EH (cell line): ENCODE results near the gene TMUB2.
"Not testable (repeated sequence)": the region's sequence is repeated elsewhere in the genome, so short reads cannot be mapped to it uniquely, and the experiment has no call there.

Experiments used
- DNase-seq: peaks from one replicate; pipeline ENCODE4 v3.0.0-alpha.2; 2015; ENCODE audit warnings: low read depth

Gene TMUB2

DNA sequence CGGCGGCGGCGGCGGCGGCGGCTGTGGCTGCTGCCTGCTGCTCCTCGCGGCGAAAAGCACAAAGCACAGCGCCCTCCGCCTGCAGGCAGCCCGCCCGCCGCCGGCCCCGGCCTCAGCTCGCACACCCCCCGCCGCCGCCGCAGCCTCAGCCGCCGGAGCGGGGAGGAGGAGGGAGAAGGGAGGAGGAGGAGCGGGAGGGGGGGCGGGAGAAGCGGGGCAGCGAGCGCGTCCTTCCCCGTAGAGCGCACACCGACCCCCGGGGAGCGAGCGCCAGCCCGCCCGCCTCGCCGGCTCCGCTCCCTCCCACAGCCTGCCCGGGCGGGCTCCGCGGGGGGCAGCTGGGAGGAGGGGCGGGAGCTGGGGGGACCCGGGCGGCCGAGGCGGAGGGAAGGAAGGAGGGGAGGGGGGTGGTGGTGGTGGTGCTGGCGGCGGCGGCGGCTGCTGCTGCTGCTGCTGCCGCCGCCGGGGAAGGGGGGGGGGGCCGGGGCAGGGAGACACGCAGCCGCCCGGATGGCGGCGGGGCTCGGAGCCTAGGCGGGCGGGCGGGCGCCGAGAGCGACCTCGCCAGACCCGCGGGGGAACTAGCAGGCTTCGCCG, 32.9 kb downstream of the TMUB2 start, which contains the start of gene UBTF:
TSS of gene UBTF (minus strand) at position 60 of the 597 bp plus-strand sequence. CDS start 1,446 bp downstream, outside the sequence.
- peak; percentile 75 for DNase-seq

DNA sequence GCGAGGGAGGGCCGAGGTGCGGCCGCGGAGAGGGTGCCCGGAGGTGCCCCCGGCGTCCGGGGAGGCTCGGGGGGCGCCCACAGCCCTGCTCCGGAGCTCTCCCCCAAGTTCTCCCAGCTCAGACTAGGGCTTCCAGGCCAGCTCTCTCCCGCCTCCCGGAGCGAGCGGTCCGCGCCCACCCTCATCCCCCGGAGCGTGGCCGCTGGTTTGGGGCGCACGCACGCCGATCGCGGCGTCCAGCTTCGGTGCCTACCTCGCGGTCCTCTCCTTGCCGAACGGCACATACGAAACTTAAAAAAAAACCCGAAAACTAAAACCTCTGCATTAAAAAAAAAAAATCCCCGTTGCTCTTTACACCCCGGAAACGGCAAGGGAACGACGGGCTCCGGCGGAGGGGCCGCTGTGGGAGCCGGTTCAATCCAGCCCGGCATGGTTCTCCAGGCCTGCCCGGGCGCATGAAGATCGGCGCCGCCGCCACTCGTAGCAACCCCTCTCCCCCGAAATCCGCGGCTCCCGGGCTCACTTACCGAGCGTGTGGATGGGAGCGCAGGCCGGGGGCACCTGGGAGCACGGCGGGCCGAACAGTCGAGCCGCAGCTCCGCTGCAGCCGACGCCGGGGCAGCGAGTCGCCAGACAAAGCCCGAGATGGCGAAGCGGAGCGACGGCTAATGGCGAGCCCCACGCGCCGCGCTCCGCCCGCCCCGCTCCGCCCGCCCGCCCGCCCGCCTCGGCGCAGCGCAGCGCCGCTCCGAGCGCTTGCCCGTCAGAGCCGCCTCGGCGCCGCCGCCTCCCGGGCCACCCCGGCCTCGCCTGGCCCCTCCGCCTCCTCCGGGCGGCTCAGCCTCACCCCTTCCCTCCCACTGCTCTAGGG, 33.7 kb downstream of the TMUB2 start:
- peak; percentile 53 for DNase-seq

DNA sequence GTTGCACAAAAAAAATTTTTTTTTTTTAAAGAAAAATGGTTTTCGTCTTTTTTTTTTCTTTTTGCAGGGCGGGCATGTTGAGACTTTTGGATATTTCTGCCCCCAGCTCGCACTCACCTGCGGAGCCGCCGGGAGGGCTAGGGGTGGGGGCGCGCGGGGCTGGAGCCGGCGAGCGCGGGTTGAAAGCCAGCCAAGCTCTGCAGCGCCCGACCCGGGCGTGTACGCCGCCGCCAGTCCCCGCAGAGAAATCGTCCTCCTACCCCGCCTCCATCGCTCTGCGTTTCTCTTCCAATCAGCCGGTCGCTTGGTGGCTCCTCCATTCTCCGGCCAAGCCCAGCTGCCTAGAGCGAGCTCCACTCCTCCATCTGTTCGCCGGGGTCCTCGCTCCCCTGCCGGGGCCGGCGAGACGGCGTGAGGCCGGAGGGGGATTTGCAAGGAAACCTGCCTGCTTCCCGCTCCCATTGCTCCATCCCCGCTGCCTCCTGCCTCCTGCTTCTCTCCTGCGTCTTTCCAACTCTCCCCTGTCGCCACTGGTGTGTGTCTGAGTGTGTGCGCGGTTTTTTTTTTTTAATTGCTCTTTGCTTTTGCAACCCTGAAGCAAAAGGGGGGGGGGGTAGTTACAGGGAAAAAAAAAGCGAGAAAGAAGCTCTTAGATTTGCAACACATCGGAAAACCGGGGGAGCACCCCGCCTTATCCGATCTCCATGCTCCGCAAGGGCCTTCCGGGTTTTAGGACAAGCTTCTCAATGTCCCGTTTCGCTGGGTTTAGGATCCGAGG, 34.5 kb downstream of the TMUB2 start:
- DNase-seq: peak; percentile 86

DNA sequence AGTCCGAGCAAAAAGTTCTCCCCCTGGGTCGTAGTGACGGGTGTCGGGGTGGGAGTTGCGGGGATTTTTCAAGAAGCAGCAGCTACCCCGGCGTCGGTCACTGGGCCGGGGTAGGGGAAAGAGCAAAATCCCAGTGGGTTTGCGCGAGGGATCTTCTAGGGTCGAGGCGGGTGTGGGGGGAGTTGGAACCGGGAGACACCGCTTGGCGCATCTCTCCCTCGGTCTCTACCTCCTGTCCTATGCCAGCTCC, 35.0 kb downstream of the TMUB2 start:
- no peak for DNase-seq

DNA sequence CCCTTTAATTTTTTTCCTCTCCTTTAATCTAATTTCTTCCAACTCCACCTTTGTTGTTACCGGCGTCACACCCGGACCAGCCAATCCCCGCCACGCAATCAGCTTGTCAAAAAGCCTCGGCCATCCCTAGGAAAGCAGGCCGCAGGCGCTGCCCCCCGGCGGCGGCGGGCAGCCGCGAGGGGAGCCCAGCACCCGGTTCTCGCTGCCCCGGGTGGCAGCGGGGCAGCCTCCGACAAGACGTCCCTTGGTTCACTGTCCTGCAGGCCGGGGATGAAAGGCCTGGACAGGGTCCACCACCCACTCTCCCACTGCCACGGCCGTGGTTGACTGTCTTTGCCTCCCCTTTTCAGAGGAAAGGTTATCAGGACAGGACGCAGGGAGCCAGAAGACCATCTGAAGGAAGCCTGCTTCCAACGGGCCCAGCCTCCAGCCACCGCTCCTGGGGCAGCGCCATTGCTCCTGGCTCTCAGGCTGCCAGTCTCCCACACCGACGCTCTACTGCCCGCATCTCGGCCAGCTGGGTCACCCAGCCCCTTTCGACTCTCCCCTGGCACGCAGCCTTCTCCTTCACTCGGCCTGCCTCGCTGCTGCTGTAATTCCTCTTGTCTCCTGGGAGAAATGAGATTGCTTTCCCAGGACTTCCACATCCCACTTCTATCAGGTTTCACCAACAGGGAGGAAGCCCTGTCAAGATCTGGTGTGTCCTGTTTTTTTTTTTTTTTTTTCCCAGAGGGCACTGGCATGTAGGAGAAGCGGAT, 35.5 kb downstream of the TMUB2 start:
- DNase-seq: peak; percentile 80

DNA sequence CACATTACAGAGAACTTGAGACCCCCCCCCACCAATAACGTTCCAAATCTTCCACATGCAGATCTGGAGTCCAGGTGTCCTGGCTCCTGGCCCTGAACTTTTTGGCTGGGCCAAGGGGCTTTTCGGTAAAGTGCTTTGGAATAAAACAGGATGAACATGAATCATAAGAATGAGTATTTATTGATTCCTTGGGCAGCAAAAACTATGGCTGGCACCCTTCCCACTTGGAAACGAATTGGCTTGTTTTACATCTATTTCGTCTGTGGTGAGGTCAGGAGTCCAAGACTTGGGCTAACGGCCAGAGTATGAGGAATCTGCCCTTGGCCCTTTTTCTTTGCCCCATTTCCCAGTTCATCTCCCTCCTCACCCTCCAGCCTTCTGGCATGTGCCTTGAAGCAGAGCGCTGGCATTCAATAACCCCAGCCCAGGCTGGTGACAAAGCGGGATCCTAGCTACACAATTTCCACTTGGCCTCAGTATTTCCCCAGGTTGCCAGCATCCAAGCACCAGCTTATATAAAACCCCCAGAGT, 36.8 kb downstream of the TMUB2 start:
- DNase-seq: peak; percentile 46

DNA sequence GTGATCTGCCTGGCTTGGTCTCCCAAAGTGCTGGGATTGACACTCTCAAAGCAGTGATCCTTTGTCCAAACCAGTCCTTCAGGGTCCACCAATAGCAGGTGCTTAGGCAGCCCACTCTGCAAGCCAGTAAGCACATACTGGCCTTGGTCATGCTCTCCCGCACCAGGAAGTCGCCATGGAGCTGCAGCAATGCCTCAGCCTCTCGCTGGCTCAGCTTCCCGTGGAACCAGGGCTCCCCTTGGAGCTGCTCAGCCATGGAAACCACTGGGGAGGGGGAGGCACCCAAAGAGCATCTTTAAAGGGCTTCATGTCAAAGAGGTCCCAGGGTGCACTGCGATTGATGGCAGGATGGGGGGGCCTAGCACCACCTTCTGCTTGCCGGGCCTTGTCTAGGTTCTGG, 42.3 kb downstream of the TMUB2 start:
- no peak for DNase-seq

DNA sequence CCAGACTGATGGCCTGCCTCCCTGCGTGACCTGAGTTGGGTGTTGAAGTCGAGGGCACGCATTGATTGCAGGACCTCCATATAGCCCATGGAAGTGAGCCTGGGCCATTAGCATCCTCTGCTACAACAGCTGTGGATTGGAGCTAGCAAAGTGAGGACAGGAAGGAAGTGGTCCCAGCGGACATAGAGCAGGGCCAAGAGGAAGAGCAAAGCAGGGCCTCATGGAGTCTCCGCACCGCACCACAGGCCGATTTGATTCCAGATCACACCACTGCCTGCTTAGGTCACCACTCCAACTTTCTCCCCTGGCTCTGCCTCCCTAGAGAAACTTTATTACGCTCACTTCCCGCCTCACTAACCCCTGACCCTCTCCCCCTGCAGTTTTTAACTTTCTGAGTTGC, 43.4 kb downstream of the TMUB2 start:
- no peak for DNase-seq

DNA sequence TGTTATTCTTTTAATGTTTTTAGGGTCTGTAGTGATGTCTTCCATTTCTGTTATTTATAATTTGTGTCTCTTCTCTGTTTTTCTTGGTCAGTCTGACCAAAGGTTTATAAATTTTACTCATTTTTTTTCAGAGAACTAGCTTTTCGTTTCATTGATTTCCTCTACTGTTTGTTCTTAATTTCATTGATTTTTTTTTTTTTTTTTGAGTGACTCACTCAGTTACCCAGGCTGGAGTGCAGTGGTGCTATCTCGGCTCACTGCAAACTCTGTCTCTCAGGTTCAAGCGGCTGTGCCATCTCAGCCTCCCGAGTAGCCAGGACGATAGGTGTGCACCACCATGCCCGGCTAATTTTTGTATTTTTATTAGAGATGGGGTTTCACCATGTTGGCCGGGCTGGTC, 45.3 kb downstream of the TMUB2 start:
- DNase-seq: no peak

DNA sequence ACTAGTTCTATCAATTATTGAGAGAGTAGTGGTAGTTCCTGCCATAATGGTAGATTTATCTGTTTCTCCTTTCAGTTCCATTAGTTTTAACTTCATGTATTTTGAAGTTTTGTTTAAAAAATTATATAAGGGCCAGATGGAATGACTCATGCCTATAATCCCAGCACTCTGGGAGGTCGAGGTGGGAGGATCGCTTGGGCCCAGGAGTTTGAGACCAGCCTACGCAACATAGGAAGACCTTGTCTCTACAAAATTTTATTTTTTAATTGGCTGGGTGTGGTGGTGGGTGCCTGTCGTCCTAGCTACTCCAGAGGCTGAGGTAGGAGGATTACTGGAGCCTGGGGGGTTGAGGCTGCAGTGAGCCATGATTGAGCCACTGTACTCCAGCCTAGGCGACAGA, 46.8 kb downstream of the TMUB2 start:
- DNase-seq: no peak

DNA sequence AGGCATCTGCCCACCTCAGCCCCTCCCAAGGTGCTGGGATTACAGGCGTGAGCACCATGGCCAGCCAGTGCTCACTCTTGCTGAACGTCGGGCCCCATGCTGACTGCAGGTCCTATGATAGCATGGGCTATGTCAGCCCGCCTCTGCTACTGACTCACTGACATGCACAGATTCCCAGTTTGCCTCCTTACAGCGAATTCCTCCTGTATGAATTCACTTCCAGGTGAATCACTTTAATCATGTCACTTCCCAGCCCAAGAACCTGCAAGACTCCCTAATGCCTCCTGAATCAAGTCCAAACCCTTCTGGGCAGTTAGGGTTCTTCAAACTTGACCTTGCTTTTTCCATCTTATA, 48.8 kb downstream of the TMUB2 start:
- DNase-seq: peak; percentile 33

DNA sequence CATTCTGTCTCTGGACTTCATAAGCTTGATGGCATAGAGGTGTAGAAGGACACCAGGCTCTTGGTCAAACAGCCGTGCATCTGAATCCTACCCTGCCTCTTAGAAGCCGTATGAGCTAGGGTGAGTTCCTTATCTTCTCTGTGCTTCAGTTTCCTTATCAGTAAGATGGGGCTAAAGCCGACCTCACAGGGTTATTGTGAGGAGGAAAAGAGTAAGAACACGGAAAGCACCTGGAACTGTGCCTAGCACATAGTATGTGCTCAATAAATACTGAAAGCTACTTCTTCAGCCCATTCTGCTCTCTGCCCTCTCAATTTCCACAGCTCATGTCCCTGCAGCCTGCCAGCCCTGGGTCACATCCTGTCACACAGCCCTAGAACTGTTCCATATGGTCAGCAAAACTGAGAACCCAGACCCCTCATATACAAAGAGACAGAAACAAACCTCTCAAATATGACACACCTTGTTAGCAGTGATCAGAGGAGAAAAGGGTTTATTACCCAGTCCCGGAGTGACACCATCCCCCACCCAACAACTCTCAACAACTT, 49.7 kb downstream of the TMUB2 start:
- DNase-seq: no peak

DNA sequence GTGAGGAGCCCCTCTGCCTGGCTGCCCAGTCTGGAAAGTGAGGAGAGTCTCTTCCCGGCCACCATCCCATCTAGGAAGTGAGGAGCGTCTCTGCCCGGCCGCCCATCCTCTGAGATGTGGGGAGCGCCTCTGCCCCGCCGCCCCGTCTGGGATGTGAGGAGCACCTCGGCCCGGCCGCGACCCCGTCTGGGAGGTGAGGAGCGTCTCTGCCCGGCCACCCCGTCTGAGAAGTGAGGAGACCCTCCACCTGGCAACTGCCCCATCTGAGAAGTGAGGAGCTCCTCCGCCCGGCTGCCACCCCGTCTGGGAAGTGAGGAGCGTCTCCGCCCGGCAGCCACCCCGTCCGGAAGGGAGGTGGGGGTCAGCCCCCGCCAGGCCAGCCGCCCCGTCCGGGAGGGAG, 51.1 kb downstream of the TMUB2 start:
- DNase-seq: not testable (repeated sequence)

DNA sequence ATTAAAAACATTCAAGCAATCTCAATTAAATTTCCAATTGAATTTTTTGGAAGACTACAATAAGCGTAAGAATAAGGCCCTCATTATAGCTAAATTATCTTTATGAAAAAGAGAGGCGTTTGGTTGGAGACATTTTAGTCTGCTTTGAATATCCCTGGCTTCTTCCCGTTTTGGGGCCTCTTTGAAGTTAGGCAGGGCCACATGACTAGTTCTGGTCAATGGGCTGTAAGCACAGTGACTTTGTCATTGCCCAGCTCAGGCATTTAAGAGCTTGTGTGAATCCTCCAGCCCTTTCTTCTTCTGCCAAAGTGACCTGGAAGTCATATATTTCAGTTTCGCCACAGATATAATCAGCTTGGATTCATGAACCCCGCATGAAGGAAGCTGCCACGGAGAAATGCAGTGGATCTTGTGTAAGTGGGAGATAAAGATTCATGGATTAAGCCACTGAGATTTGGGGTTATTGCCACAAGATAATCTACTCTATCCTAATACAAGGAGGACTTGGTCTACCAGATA, 54.4 kb downstream of the TMUB2 start:
- no peak for DNase-seq
